Measurements from ENCODE around the gene BMAL2.

Gene BMAL2

DNA sequence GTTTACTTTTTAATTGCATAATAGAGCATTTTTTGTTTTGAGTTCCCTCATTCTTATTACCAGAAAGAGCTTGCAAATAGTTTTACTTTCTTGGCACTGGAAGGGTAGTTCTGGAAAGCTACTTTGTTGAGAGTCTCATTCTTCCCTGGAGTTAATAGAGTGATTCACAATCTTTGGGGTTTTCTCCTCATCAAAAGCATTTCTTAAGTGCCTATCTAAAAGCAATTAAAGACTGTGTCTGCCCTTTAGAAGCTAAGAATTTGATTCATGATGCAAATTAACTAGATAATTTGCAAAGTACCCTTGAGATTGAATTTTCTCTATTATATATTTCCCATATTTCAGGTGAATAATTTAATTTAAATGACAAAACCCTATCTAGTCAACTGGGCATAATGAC is 8.1 kb upstream of the BMAL2 start:
- no peak for FAIRE-seq

DNA sequence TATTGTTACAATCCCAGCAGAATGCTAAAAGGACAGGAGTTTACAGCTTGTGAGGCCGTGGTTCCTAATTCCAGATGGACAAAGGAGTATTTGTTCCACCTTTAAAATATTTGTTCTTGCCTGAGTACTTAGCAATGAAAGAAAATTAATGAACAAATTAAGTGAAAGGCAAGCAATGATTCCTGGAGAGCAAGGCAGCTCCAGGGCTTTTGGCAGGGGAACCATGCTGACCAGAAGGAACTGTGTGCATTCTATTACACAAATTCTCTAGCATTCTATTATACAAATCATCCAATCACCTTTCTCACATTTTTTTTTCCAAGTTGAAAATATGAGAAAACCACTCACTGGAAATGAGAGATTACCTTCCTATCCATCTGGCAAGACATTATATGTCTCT is 1.8 kb upstream of the BMAL2 start:
- FAIRE-seq: no peak

GRCh38 chr12:27331291-27331926 is 1.2 kb upstream of the BMAL2 start:
- peak; percentile 88 for FAIRE-seq

- no peak for FAIRE-seq
These were observed 710 bp upstream of the BMAL2 start for GRCh38 chr12:27331927-27332324.

GRCh38 chr12:27332407-27332713 is 276 bp upstream of the BMAL2 start:
- FAIRE-seq: no peak

- no peak for FAIRE-seq
These were observed 870 bp downstream of the BMAL2 start for GRCh38 chr12:27333403-27334009.

DNA sequence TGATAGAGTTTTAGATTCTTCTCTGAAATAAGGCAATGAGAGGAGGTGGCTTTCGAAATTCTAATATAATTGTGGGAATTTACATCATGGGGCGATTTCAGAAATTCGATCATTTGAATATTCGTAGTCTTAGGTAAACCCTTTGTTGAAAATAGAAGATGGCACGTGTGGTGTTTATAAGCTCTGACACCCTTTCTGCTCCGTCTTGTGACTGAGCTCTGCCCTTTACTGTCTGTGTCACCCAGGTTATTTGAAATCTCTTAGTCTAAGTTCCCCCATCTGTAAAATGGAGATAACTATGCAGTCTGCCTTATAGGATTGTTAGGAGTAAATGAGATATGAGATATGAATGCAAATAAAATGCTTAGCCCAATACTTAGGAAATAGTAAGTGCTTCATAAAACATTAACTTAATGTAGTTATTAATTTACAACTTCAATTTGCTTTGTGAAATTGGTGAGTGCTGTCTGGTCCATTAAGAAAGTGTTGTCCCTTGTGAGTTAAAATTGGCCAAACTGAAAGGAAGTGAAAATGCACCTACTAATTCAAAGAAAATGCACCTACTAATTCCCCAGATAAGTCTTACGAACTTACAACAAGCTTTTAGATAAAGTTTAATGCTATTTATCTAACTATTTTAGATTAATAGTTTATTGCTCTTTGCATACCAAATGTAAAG is 1.5 kb downstream of the BMAL2 start:
- FAIRE-seq: no peak

- FAIRE-seq: no peak
These were observed 2.1 kb downstream of the BMAL2 start for GRCh38 chr12:27334721-27335082.

GRCh38 chr12:27335364-27336281 is 3.0 kb downstream of the BMAL2 start:
- FAIRE-seq: no peak

DNA sequence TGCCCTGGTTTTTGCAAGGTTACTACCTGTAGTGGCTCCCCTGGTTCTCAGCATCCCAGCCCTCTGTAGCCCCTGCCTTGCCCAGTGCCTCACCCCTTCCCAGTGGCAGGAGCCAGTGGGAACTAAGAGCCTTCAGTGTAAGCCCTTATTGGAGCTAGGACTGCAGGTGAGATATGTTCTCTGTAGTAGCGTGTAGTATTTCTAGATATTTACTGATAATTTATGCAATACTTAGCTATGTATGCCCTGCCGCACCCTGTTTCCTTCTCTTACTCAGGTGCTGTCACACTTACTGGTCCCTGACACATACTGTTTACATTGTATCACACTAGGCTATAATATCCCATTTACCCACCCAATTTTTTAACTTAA is 3.6 kb downstream of the BMAL2 start:
- FAIRE-seq: no peak

DNA sequence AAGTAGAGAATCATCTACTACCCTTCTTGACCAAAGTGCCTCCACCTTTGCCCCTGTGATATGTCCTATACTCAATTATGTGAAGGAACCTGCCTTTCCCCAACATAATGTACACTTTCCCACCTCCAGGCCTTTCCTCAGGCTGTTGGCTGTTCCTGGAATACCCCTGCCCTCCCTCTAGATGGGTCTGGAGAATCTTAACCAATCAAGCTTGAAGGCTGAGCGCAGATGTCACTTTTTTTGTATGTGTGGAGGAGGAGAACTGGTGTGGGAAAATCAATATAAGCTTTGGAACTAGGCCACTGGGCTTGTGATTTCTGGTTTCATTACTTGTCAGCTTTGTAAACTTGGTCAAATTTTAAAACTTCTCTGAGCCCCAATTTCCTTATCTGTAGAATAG is 4.7 kb downstream of the BMAL2 start:
- no peak for FAIRE-seq

- no peak for FAIRE-seq
These were observed 5.8 kb downstream of the BMAL2 start for GRCh38 chr12:27338473-27338872.

GRCh38 chr12:27340971-27341370 is 8.3 kb downstream of the BMAL2 start:
- FAIRE-seq: no peak

GRCh38 chr12:27342536-27342935 is 9.9 kb downstream of the BMAL2 start:
- FAIRE-seq: no peak

- FAIRE-seq: no peak
These were observed 10.8 kb downstream of the BMAL2 start for GRCh38 chr12:27343255-27344000.

GRCh38 chr12:27344246-27344645 is 11.6 kb downstream of the BMAL2 start:
- no peak for FAIRE-seq

- FAIRE-seq: no peak
These were observed 12.1 kb downstream of the BMAL2 start for GRCh38 chr12:27344760-27345159.

GRCh38 chr12:27345376-27345775 is 12.7 kb downstream of the BMAL2 start:
- no peak for FAIRE-seq

DNA sequence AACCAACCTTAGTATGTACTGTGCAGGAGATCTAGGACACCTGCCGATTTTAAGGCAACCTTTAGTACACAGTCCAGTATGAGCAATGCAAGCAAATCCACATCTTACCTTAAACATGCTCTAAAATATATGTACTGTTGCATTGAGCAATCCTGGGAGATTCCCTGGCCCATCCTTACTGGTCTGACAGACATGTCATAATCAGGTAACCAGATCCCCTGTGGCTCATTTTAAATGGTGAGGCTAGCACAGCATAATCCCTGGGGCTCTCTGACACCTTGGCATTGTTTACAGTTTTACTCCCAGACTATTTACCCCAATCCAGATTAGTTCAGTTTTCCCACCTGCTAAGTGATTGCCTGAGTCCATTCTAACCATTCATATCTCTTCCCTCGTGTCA is 15.1 kb downstream of the BMAL2 start:
- FAIRE-seq: no peak

DNA sequence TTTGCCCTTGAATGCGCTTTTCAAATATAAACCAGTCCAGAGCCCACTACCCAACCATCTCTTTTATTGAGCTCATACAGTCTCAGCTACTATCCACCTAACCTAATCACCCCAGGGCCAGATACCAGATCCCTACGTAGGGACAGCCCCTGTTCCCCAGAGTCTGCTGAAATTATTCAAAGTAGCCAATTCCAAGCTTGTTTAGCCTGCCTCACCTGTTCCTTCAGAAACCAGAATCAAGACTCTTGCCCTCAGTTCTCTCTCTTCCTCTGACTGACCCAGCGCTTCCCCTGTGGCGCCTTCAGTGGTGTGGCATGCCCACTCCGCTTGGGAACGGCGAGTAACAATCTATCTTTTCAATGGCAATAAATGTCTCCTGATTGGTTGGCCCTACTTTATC is 18.8 kb downstream of the BMAL2 start:
- FAIRE-seq: no peak

- FAIRE-seq: no peak
These were observed 22.9 kb downstream of the BMAL2 start for GRCh38 chr12:27355486-27355885.

DNA sequence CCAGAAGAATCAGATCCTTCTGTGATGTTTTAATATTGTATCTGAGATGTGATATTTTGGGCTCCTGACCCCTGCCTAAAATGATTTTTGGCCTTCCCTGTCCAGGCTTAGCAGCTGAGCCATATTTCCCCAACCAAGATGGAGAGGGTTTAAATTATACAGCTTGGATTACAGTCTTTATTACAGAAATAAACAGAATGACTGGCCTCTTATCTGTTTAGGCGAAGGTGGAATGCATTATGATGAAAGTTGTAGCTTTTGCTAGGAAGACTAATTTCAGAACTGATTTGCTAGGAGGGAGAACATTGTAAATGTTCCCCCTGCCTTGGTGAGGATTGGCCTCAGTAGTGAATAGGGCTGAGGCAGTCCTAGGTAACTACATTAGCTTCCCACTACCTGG is 23.3 kb downstream of the BMAL2 start:
- FAIRE-seq: no peak
